ENCODE data around the gene HIF1AN.

GRCh38 chr10:100487529-100487928 lies 48.2 kb upstream of the HIF1AN start:
- TF ChIP-seq POU5F1 (IDR thresholded peaks at IDR 0.05; ENCODE audit: low read depth, low read length) (no peak), POLR2AphosphoS5 (IDR thresholded peaks at IDR 0.05; ENCODE audit: low read depth, low read length) (no peak), CHD7 (IDR thresholded peaks at IDR 0.05; ENCODE audit: insufficient replicate concordance, low read length) (no peak), CTCF (IDR thresholded peaks at IDR 0.05; ENCODE audit: control extremely low read depth in 1 of 3, insufficient read depth in 1 of 3, low read depth in 1 of 3, low read length in 3 of 3) (no peak), RAD21 (IDR thresholded peaks at IDR 0.05 in 1 of 2, conservative IDR thresholded peaks at IDR 0.05 in 1 of 2; ENCODE audit: low read depth in 2 of 2, low read length in 2 of 2) (no peak)

Data from H1 (cell line).